Hematopoietic multipotent progenitor cell treated with erythropoietin and hydrocortisone succinate and interleukin-3 and kit ligand, for 17 days (in vitro differentiated cells): ENCODE measurements around the gene NPM1.
A peak's percentile ranks its signal among the peaks of the same experiment; 100 is the strongest.
"Not testable (repeated sequence)": the region's sequence is repeated elsewhere in the genome, so short reads cannot be mapped to it uniquely, and the experiment has no call there.

Experiments used
- DNase-seq: peaks from one replicate; pipeline ENCODE4 v3.0.0-alpha.2; 2015; ENCODE audit warnings: low spot score

Gene NPM1

DNA sequence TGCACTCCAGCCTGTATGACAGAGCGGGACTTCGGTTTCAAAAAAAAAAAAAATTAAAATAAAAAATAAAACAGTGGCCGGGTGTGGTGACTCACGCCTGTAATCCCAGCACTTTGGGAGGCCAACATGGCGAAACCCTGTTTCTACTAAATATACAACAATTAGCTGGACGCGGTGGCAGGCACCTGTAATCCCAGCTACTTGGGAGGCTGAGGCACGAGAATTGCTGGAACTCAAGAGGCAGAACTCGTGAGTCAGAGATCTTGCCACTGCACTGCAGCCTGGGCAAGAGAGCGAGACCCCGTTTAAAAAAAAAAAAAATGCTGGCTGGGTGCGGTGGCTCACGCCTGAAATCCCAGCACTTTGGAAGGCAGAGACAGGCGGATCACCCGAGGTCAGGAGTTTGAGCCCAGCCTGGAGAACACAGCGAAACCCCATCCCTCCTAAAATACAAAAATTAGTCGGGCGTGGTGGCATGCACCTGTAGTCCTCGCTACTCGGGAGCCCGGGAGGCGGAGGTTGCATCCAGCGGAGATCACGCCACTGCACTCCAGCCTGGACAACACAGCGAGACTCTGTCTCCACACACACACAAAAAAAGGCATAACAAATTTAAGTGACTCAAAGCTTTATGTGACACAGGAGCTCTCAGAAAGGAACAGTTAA is 1.5 kb upstream of the NPM1 start:
- DNase-seq, result no peak

DNA sequence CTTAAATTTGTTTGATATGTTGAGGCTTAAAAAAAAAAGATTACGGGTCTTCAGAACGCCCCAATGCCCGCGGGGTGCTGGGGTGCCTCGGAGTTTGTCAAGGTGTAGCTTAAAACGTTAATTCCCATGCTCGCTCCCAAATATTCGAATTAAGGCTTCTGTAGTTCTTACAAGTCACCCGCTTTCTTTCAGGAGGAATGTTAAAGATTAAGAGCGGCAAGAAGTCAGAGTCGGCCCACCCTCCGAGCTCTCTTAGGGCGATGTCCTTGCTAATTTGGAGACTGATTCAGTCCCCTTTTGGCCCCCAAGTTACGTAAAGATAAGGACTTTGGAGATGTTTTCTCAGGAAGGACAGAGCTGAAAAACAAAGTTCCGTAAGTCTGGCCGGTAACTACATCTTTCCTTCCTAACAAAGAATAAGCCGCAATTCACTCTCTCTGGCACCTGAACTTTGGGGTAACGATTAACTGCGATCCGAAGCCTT is 746 bp upstream of the NPM1 start:
- no peak for DNase-seq

DNA sequence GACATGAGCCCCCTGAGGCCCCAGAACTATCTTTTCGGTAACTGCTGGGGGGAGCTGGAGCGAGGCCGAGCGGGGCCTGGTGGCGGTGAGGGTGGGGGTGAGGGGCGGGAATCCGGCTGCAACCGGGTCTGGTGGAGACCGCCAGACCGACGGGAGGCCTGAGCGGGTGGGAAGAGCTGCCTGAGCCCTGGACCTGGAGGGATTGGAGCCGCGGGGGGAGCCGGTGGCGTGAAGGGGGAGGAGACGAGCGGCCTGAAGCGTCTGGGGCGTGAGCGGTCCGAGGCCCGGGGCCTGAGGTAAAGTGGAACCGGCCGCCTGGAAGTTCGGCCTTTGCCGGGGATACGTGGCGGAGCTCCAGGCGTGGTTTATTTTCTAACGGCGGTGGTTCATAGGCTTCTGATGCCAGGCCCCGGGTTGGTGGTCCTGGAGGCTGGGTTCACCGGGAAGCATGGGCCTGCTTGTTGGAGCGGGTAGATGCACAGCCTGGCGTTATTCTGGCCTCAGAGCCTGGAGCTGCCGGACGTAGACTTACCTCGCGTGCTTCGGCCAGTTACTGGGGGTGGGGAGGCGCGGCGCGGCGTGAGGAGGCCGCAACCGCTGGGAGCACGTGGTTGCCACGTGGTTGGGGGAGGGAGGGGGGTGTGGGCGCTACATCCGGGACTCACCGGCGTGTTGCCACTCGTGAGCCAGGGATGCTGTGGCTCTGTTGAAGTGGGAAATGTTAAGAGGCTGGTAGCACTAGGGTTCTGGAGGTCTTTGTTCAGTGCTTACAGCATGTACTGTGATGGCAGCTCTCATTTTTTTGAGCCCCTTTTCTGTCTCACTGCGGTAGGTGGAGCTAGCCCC is 544 bp downstream of the NPM1 start:
- peak; percentile 79 for DNase-seq

DNA sequence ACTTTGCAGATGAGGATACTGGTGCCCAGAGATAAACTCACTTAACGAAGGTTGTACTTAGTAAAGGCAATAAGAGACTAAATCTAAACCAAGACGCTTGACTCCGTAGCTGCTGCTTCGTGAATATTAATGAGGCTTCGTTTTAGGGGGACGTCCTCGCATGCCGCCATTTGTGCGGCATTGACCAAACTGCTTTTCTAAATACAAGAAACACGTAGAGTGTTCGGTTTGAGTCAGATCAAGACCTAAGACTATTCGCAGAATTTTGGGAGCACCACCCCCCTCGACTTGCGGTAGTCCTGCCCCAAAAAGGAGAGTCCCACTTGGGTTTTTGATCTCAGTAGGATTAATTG is 1.1 kb downstream of the NPM1 start:
- DNase-seq, result no peak

DNA sequence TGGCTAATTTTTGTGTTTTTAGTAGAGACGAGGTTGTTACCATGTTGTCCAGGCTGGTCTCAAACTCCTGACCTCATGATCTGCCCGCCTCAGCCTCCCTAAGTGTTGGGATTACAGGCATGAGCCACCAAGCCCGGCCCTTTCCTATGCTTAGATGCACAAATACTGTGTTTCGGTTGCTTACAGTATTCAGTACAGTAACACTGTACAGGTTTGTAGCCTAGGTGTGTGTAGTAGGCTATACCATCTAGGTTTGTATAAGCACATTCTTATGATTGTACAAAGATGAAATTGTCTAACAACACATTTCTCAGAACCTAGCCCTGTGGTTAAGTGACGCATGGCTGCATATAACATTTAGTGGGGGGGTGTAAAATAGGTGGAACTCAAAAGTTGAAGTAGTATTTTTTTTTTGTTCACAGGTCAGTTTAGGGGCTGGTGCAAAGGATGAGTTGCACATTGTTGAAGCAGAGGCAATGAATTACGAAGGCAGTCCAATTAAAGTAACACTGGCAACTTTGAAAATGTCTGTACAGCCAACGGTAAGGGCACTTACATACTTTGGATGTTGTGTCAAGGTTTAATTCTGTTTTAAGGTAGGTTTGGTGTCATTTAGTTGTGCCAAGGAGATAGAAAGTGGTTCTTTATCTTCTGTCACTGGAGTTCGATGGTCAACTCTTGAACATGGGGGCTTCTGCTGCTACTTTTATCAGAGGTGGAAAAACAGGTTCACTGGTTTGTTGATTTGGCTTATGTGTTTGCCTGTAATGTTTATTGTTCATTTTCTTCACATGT is 3.4 kb downstream of the NPM1 start:
- DNase-seq, result no peak

DNA sequence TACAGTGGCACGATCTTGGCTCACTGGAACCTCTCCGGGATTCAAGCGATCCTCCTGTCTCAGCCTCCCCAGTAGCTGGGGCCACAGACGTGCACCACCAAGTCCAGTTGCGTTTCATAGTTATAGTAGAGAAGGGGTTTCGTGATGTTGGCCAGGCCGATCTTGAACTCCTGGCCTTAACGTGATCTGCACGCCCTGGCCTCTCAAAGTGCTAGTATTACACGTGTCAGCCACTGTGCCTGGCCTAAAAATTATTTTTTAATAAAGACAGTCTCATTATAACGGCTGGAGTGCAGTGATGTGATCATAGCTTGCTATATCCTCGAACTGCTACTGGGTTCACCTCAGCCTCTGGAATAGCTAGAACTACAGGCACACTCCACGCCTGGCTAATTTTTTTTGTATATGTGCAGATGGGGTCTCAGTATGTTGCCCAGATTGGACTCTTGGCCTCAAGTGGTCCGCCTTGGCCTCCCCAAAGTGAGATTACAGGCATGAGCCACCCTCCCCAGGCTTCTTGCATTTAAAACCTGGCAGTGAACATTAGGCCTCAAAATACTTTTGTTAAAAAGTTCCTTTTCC is 4.4 kb downstream of the NPM1 start:
- DNase-seq, result no peak

DNA sequence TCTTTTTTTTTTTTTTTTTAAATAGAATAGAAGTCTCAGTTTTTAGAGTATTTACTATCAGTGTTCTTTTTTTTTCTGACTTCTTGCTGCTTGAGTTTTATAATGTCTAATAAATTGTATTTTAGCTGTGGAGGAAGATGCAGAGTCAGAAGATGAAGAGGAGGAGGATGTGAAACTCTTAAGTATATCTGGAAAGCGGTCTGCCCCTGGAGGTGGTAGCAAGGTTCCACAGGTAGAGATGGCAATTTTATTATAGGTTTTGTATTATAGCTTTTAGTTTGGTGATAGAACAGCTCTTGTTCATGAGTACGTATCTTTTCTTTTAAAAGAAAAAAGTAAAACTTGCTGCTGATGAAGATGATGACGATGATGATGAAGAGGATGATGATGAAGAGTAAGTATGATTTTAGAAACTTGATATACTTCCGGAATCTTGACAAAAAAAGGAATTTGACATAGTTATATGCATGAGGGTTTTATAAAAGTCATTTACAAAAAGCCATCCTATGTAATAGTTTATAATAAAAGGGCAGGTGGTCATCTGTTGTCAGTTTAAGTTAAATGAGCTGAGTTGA is 5.0 kb downstream of the NPM1 start:
- DNase-seq, result no peak

DNA sequence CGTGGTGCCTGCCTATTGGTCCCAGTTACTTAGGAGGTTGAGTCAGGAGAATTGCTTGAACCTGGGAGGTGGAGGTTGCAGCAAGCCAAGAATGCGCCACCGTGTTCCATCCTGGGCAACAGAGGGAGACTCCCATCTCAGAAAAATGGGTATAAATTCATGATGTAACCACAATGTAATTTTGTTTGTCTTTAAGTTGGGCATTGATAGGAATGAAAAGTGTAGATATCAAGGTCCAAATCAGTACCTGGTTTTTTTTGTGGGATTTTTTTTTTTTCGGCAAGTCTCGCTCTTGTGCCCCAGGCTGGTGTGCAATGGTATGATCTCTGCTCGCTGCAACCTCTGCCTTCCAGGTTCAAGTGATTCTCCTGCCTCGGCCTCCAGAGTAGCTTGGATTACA is 7.4 kb downstream of the NPM1 start:
- no peak for DNase-seq

DNA sequence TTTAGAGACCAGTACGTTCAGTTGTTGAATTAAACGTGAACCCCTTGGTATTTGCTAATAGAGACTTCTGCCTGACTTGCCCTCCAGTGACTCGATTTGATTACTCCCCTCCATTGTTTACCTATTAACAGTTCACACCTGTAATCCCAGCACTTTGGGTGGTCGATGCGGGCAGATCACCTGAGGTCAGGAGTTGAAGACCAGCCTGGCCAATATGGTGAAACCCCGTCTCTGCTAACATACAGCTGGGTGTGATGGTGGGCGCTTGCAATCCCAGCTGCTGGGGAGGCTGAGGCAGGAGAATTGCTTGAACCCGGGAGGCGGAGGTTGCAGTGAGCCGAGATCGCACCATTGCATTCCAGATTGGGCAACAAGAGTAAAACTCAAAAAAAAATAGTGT is 8.9 kb downstream of the NPM1 start:
- DNase-seq, result not testable (repeated sequence)

DNA sequence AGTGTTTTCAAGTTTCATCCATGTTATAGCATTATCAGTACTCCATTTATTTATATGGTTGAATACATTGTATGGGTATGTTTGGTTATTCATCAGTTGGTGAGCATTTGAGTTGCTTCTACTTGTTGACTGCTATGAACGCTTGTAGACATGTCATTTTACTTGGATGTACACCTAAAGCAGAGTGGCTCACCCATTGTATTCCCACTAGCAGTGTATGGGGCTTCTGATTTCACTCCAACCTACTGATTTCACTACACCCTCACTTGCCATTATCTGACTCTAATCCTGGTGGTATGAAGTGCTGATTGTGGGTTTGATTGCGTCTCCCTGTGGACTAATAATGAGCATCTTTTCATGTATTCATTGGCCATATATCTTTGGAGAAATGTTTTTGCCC is 9.5 kb downstream of the NPM1 start:
- DNase-seq, result no peak

DNA sequence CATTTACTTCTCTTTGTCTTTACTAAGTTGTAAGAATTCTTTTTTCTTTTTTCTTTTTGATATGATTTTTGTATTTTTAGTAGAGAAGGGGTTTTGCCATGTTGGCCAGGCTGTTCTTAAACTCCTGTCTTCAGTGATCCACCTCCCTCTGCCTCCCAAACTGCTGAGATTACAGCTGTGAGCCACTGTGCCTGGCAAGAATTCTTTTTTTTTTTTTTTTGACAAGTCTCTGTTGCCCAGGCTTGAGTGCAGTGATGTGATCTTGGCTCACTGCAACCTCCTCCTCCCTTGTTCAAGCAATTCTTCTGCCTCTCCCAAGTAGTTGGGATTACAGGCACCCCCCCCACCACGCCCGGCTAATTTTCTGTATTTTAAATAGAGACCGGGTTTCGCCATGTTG is 9.9 kb downstream of the NPM1 start:
- no peak for DNase-seq

DNA sequence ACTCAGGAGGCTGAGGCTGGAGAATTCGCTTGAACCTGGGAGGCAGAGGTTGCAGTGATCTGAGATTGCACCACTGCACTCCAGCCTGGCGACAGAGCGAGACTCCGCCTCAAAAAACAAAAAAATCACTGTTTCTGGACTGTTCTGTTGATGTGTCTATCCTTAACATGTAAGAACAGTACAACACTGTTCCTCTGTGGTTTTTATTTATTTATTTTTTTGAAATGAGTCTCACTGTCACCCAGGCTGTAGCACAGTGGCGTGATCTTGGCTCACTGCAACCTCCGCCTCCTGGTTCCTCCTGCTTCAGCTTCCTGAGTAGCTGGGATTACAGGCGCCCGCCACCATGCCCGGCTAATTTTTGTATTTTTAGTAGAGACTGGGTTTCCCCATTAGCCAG is 11.0 kb downstream of the NPM1 start:
- not testable (repeated sequence) for DNase-seq

DNA sequence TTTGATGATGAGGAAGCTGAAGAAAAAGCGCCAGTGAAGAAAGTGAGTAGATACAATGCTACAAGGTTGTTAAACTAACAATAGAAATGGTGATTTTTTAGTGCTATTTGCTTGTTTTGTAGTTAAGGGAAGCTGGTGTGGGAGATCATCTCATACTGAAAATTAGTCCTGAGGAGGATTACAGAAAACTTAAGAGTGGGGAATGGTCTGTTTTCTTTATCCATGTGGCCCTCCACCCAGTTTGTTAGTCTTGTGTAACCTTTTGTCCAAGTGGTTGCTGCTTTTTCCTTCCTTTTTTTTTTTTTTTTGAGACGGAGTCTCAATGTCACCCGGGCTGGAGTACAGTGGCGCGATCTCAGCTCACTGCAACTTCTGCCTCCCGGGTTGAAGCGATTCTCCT is 12.5 kb downstream of the NPM1 start:
- DNase-seq, result no peak

DNA sequence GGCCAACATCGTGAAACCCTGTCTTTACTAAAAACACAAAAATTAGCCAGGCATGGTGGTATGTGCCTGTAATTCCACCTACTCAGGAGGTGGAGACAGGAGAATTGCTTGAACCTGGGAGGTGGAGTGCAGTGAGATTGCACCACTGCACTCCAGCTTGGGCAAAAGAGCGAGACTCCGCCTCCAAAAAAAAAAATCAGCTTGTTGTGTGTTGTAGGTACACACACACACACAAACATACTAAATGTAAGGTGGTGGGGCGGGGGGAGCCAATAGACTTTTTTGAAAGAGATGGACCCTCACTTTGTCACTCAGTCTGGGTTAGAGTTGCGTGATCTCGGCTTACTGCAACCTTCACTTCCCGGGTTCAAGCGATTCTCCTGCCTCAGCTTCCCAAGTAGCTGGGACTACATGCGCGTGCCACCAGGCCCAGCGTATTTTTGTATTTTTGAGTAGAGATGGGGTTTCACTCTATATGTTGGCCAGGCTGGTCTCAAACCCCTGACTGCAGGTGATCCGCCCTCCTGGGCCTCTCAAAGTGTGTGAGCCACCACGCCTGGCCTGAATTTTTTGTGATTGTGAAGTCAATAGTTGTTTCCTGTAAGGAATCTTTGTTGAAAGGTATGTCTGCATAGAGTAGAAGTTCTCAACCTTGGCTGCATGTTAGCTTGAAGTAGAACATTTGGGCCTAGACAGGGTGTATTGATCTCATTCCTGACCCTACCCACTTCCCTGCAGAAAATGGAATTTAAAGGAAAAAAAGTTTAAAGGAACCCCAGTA is 13.7 kb downstream of the NPM1 start:
- no peak for DNase-seq

DNA sequence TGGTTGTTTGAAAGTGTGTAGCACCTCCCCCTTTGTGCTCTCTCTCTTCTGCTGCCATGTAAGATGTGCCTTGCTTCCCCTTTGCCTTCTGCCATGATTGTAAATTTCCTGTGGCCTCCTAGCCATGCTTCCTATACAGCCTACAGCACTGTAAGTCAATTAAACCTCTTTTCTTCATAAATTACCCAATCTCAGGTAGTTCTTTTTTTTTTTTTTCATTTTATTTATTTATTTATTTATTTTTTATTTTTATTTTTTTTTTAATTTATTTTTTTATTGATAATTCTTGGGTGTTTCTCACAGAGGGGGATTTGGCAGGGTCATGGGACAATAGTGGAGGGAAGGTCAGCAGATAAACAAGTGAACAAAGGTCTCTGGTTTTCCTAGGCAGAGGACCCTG is 15.1 kb downstream of the NPM1 start:
- DNase-seq, result not testable (repeated sequence)

DNA sequence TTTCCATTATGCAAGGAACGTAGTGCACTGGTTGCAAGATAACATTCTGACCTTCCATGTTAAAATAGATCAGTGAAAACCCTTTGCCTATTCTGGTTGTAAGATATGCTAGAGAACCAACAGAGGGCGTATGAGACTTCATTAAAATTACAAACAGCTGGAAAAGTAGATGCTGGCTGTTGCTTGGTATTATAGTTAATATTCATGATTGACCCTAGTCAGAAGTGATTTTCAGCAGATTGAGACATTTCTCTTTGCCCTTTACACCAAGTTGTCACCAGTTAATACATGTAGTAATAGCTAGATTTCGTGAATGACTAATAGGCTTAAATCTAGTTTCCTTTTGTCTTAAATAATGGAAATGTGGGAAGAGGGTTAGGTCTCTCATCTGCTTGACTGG is 18.0 kb downstream of the NPM1 start:
- DNase-seq, result peak; percentile 42

DNA sequence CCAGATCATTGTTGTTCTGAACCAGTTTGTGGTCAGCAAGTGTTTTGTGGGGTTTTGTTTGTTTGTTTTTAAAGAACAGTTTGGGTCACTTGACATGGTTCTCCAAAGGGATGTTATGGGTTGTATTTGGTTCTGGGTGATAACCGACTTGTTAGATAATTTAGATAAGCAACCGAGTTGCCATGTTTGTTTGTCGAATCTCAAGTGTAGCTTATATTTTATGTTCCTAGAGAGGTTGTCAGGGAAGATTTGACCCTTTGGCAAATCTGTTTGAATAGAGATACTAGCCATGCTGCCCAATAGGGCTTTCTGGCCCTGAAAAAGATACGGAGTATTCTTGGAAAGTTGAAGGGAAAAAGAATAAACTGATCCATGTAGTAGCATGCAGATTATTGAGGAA is 19.6 kb downstream of the NPM1 start:
- DNase-seq, result no peak

DNA sequence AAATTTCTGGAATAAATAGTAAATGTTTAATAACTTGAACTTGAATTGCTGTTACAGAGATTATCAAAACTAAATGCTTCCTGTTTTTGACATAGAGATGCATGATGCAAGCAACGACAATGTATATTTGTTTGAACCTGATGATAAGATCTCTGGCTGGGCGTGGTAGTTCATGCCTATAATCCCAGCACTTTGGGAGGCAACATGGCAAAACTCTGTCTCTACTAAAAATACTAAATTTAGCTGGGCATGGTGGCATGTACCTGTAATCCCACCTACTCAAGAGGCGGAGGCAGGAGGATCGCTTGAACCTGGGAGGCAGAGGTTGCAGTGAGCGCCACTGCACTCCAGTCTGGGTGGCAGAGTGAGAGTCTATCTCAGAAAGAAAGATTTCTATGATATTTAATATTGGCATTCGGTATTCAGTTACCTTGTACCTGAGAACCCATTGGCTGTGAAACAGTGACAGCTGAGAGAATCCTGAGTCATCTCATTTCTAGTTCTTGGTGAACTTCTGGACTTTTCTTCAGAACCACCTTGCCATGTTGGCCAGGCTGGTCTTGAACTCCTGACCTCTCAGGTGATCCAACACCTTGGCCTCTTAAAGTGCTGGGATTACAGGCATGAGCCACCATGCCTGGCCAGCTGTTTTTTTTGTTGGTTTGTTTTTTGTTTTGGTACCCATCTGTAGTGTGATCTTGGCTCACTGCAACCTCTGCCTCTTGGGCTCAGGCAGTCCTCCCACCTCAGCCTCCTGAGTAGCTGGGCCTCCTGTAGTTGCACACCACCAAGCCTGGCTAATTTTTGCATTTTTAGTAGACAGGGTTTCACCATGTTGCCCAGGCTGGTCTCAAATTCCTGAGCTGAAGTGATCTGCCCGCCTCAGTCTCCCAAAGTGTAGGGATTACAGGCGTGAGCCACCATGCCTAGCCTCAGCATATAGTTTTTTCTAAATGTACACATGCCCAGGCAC is 21.8 kb downstream of the NPM1 start:
- DNase-seq, result no peak

DNA sequence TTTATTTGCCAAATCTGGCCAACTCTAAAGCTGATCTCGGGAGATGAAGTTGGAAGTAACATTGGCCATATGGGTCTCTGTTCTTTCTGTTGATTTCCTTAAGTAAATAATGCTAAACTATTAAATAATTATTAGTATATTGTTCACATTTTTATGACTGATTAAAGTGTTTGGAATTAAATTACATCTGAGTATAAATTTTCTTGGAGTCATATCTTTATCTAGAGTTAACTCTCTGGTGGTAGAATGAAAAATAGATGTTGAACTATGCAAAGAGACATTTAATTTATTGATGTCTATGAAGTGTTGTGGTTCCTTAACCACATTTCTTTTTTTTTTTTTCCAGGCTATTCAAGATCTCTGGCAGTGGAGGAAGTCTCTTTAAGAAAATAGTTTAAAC is 22.5 kb downstream of the NPM1 start:
- DNase-seq, result no peak

DNA sequence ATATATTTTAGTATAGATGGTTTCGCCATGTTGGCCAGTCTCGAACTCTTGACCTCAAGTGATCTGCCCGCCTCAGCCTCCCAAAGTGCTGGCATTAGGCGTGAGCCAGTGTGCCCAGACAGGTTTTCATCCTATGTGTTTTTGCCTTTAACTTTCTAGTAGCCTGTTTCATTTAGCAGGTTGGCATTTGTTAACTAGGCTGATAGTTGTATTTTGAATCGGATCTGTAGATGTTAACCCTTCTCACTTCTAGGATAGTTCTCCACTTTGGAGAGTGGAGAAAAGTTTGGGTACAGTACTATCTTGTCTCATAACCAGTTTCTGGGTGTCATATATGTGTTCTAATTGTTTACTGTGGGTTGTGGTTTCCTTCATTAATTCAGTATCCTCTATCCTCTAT is 24.5 kb downstream of the NPM1 start:
- no peak for DNase-seq
